ENCODE data around the gene MCUR1.
"Not testable (repeated sequence)": the region's sequence is repeated elsewhere in the genome, so short reads cannot be mapped to it uniquely, and the experiment has no call there.

Gene MCUR1

GRCh38 chr6:13772358-13773030 lies 41.9 kb downstream of the MCUR1 start:
- DNase-seq = not testable (repeated sequence)

GRCh38 chr6:13769655-13770053 lies 44.7 kb downstream of the MCUR1 start:
- DNase-seq = no peak

- no peak for DNase-seq
Observed at GRCh38 chr6:13769034-13769654, 45.2 kb downstream of the MCUR1 start.

GRCh38 chr6:13767121-13767808 lies 47.1 kb downstream of the MCUR1 start:
- DNase-seq = no peak

- no peak for DNase-seq
Observed at GRCh38 chr6:13766201-13766634, 48.1 kb downstream of the MCUR1 start.

- no peak for DNase-seq
Observed at GRCh38 chr6:13765570-13765969, 48.8 kb downstream of the MCUR1 start.

- no peak for DNase-seq
Observed at GRCh38 chr6:13764996-13765395, 49.4 kb downstream of the MCUR1 start.

- DNase-seq = no peak
Observed at GRCh38 chr6:13763740-13764381, 50.5 kb downstream of the MCUR1 start.

- DNase-seq = no peak
Observed at GRCh38 chr6:13762611-13763441, 51.5 kb downstream of the MCUR1 start.

- no peak for DNase-seq
Observed at GRCh38 chr6:13761361-13762036, 52.9 kb downstream of the MCUR1 start.

- no peak for DNase-seq
Observed at GRCh38 chr6:13760307-13761304, 53.8 kb downstream of the MCUR1 start.

- no peak for DNase-seq
Observed at GRCh38 chr6:13759025-13759424, 55.3 kb downstream of the MCUR1 start.

- DNase-seq = no peak
Observed at GRCh38 chr6:13754644-13755043, 59.7 kb downstream of the MCUR1 start.

GRCh38 chr6:13743736-13744127 lies 70.6 kb downstream of the MCUR1 start:
- no peak for DNase-seq

- DNase-seq = no peak
Observed at GRCh38 chr6:13742961-13743735, 71.2 kb downstream of the MCUR1 start.

- DNase-seq = no peak
Observed at GRCh38 chr6:13741365-13741764, 73.0 kb downstream of the MCUR1 start.

Data from NCI-H1930 (cell line).